Adrenal gland (tissue), 12 donors: Measurements from ENCODE around the gene PPP1R12A. TPM values are rescaled to one million over a fixed set of nuclear protein-coding genes. Genes with fewer than 3 reads are reported as not detected.
A peak's percentile ranks its signal among the peaks of the same experiment; 100 is the strongest.

Experiments used
- DNase-seq, 7 donors: peaks; one replicate each; pipeline ENCODE4 v3.0.0-alpha.2; 2019 to 2020
- H3K27ac ChIP-seq, 5 donors: fragments of 200-600 bp; sonication (generic) in 4 of 5; 1 replicate in 3 of 5; 2 replicates in 2 of 5; pipeline versions ENCODE4 v1.5.1 to v1.8.0; 2016 to 2020; ENCODE audit warnings: mild to moderate bottlenecking in 1 of 5
- H3K27me3 ChIP-seq: fragments of 200-600 bp; 2 replicates; pipeline ENCODE4 v1.8.0; 2021
- H3K36me3 ChIP-seq, 2 donors: fragments of 200-600 bp; replicated peaks in 1 of 2; 1 replicate in 1 of 2; 2 replicates in 1 of 2; pipeline versions ENCODE4 v1.5.1 to v1.8.0; 2018 to 2022
- H3K4me1 ChIP-seq, 2 donors: fragments of 200-600 bp; replicated peaks in 1 of 2; 1 replicate in 1 of 2; 2 replicates in 1 of 2; pipeline versions ENCODE4 v1.5.1 to v1.8.0; 2018 to 2021
- H3K4me3 ChIP-seq, 4 donors: fragments of 200-600 bp; sonication (generic) in 3 of 4; one replicate each; pipeline ENCODE4 v1.5.1; 2016 to 2018
- H3K9me3 ChIP-seq, 3 donors: fragments of 200-600 bp; sonication (generic) in 1 of 3; replicated peaks in 1 of 3; 1 replicate in 2 of 3; 2 replicates in 1 of 3; pipeline versions ENCODE4 v1.5.1 to v1.8.0; 2016 to 2021
- CTCF ChIP-seq, 6 experiments: fragments of 450-650 bp in 4 of 6; fragments of 200-600 bp in 2 of 6; sonication (generic) in 1 of 6; IDR thresholded peaks; 1 replicate in 5 of 6; 2 replicates in 1 of 6; pipeline versions ENCODE4 v1.5.1 to v1.8.0; 2016 to 2021; ENCODE audit warnings: antibody characterized with exemption in 6 of 6, mild to moderate bottlenecking in 2 of 6, moderate library complexity in 1 of 6
- POLR2A ChIP-seq, 2 donors: fragments of 450-650 bp; IDR thresholded peaks; one replicate each; pipeline ENCODE4 v1.6.1; 2017; ENCODE audit warnings: antibody characterized with exemption in 2 of 2, mild to moderate bottlenecking in 2 of 2, moderate library complexity in 1 of 2
- WGBS, 4 donors: extraction: QIAGEN DNeasy Blood & Tissue Kit in 2 of 4; methylation state at CpG; one replicate each; pipeline versions ENCODE4 v1.1.5 to v1.1.7; 2013 to 2017; 5-methylcytosine and 5-hydroxymethylcytosine counted together
- intact Hi-C, 2 donors: fragments of 100-400 bp; cut with DNase I; formaldehyde crosslinking; loops; one replicate each; pipeline versions ENCODE4 v1.14.1 to v1.15.0; 2022 to 2023
- polyA plus RNA-seq, 3 donors: library from polyadenylated mRNA; stranded (reverse); fragments of 200-250 nt in 2 of 3; fragments of 350-450 nt in 1 of 3; fragmentation: Illumina TruSeq in 1 of 3; extraction: RNeasy Lipid Tissue Mini Kit (QIAGEN cat#74804) in 1 of 3; gene quantifications; one replicate each; pipeline ENCODE4 v1.2.3, GENCODE V29; 2013 to 2014
- total RNA-seq, 9 donors: library from RNA; depleted of rRNA in 4 of 9; stranded (reverse); fragments of >200 nt in 4 of 9; fragments of 120-200 nt in 1 of 9; fragmentation: NEBNext Ultra II Directional in 1 of 9; extraction: Animal tissue kit (Norgen Biotek cat#: 25700) in 1 of 9; gene quantifications; one replicate each; pipeline versions ENCODE4 v1.1.0 to v1.2.4, GENCODE V29; 2013 to 2023
- donor health status: healthy with polysubstance abuse.
- donor health status: Bipolar disorder and iron deficiency.
- donor health status: DM: yes; HTN: yes; CAD: no.
- donor health status: DM: no; HTN: no; CAD: no.
- donor health status: DM: no; HTN: no; CAD: no.
- donor health status: DM: yes; HTN: yes; CAD: no.

Gene PPP1R12A
- total and polyA plus RNA-seq, 12 donors: 17.0 to 93.4 (median 50.0) TPM

GRCh38 chr12:79920421-79921238 is 14.3 kb downstream of the PPP1R12A start:
- DNase-seq: no peak
- H3K27me3 ChIP-seq: no peaks in the 10 kb centered on the region
- no peak overlapping the region for H3K4me3 ChIP-seq
- no peak overlapping the region for H3K27ac ChIP-seq
- H3K36me3 ChIP-seq: no peaks in the 10 kb centered on the region
- H3K4me1 ChIP-seq: peaks cover 0 to 29% of the 10 kb centered on the region in 2 donors
- H3K9me3 ChIP-seq: no peaks in the 10 kb centered on the region
- no peak for TF ChIP-seq CTCF (IDR thresholded peaks at IDR 0.05)
- WGBS, 4 donors: 61 to 67% (median 66%) methylated on average over 5 of the region's 5 CpGs
- intact Hi-C loops: no loop called here

- H3K9me3 ChIP-seq: no peaks in the 10 kb centered on the region
- H3K4me1 ChIP-seq: peaks cover 0 to 38% of the 10 kb centered on the region in 2 donors
- H3K27ac ChIP-seq: no peak overlapping the region
- TF ChIP-seq POLR2A (IDR thresholded peaks at IDR 0.05) (no peak), CTCF (IDR thresholded peaks at IDR 0.05) (no peak)
- no peak overlapping the region for H3K4me3 ChIP-seq
- no peaks in the 10 kb centered on the region for H3K36me3 ChIP-seq
- WGBS, 4 donors: 73 to 96% (median 88%) methylated on average over 1 of the region's 1 CpG
- no peak for DNase-seq
- no peaks in the 10 kb centered on the region for H3K27me3 ChIP-seq
- intact Hi-C loops: no loop called here
Measured at GRCh38 chr12:79919762-79920161, 15.1 kb downstream of the PPP1R12A start.

GRCh38 chr12:79916826-79917225 is 18.1 kb downstream of the PPP1R12A start:
- 95 to 98% (median 96%) methylated on average over 2 of the region's 2 CpGs for WGBS, 4 donors
- H3K27ac ChIP-seq: no peak overlapping the region
- no peaks in the 10 kb centered on the region for H3K9me3 ChIP-seq
- DNase-seq: no peak
- intact Hi-C loops: no loop called here
- no peak overlapping the region for H3K4me3 ChIP-seq
- TF ChIP-seq CTCF (IDR thresholded peaks at IDR 0.05): no peak
- TF ChIP-seq POLR2A (IDR thresholded peaks at IDR 0.05): no peak
- H3K27me3 ChIP-seq: no peaks in the 10 kb centered on the region
- H3K4me1 ChIP-seq: peaks cover 0 to 50% of the 10 kb centered on the region in 2 donors
- no peaks in the 10 kb centered on the region for H3K36me3 ChIP-seq

- Histone ChIP-seq H3K9me3 (no peaks in the 10 kb centered on the region), H3K27me3 (no peaks in the 10 kb centered on the region), H3K4me3 (no peak overlapping the region), H3K36me3 (no peaks in the 10 kb centered on the region), H3K4me1 (peaks cover 0 to 57% of the 10 kb centered on the region in 2 donors), H3K27ac (no peak overlapping the region)
- 60 to 69% (median 66%) methylated on average over 6 of the region's 6 CpGs for WGBS, 4 donors
- DNase-seq: peak in 5 of 7 donors; percentile 27 to 50 (median 32)
- TF ChIP-seq POLR2A (IDR thresholded peaks at IDR 0.05) (no peak), CTCF (IDR thresholded peaks at IDR 0.05) (no peak)
- intact Hi-C loops: no loop called here
Measured at GRCh38 chr12:79911889-79912656, 22.8 kb downstream of the PPP1R12A start.
